K562 (cell line): Measurements from ENCODE around the gene XPO4.

Source experiments
- FOXA3 ChIP-seq, 2 experiments: fragments of 450-650 bp in 1 of 2; sonication (generic) in 1 of 2; formaldehyde crosslinking; IDR thresholded peaks in 1 of 2; conservative IDR thresholded peaks in 1 of 2; 2 replicates each; pipeline versions ENCODE4 v1.4.0 to v1.8.0; 2020 to 2022; ENCODE audit warnings: mild to moderate bottlenecking in 2 of 2, missing genetic modification reagents in 1 of 2
- TEAD4 ChIP-seq, 2 experiments: sonication (generic) in 1 of 2; formaldehyde crosslinking in 1 of 2; IDR thresholded peaks; 2 replicates each; pipeline versions ENCODE4 v1.6.1 to v1.8.0; 2012 to 2022; ENCODE audit warnings: borderline replicate concordance in 1 of 2, inconsistent platforms in 1 of 2, low read length in 1 of 2, mild to moderate bottlenecking in 1 of 2, missing genetic modification reagents in 1 of 2

GRCh38 chr13:20877902-20878301, 24.6 kb downstream of the XPO4 start:
- TF ChIP-seq TEAD4 (IDR thresholded peaks at IDR 0.05; ENCODE audit: low read length) (no peak), TEAD4 (CRISPR knock-in tag; IDR thresholded peaks at IDR 0.05; ENCODE audit: borderline replicate concordance) (no peak), FOXA3 (CRISPR knock-in tag; conservative IDR thresholded peaks at IDR 0.05 in 1 of 2, IDR thresholded peaks at IDR 0.05 in 1 of 2) (no peak)
